AG09319 (cell line): ENCODE results near the gene DMRT3.

Source experiments
- DNase-seq: peaks from one replicate; pipeline ENCODE4 v3.0.0-alpha.2; 2010; ENCODE audit warnings: low read depth; ENCODE audit errors: extremely low read depth
- CTCF ChIP-seq: IDR thresholded peaks from 2 replicates; pipeline ENCODE4 v1.5.1; 2011; ENCODE audit warnings: low read depth, mild to moderate bottlenecking, inconsistent platforms, low read length, moderate library complexity

Gene DMRT3

DNA sequence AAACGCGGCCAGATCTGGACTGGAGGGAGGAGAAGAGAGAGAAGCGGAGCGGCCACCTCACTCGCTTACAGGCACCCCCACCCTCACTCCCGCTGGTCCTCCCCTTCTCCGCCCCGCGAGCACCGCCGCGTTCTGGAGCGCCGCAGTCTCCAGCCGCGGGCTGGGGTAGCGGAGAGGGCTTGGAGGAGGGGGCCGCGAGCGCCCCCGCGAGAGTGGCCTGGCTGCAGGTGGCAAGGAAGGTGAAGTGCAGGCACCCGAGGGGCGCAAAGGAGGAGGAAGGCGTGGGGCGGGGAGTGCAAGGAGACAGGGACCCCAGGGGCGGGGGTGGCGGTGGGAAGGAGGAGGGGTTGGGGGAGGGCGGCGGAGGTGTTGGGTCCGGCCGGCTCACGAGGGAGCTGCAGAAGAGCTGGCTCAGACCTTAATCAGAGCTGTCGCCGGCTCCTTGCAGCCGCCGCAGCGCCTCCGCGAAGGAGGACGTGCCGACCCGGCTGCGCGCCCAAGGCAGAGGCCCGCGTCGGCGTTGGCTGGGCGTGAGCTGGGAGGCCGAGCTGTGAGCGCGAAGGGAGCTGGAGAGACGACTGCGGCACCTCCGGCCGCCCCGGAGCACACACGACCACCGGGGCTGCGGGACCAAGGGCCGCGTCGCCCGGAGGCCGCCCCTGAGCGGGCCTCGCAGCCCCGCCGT lies at the start of gene DMRT3:
Gene DMRT3, plus strand, starts transcription at position 398 of the 685 bp plus-strand sequence. CDS start 347 bp downstream, outside the sequence.
- DNase-seq: no peak
- TF ChIP-seq CTCF: no peak

GRCh38 chr9:926976-927375 lies 49.5 kb upstream of the DMRT3 start:
- TF ChIP-seq CTCF: no peak
- DNase-seq: no peak

DNA sequence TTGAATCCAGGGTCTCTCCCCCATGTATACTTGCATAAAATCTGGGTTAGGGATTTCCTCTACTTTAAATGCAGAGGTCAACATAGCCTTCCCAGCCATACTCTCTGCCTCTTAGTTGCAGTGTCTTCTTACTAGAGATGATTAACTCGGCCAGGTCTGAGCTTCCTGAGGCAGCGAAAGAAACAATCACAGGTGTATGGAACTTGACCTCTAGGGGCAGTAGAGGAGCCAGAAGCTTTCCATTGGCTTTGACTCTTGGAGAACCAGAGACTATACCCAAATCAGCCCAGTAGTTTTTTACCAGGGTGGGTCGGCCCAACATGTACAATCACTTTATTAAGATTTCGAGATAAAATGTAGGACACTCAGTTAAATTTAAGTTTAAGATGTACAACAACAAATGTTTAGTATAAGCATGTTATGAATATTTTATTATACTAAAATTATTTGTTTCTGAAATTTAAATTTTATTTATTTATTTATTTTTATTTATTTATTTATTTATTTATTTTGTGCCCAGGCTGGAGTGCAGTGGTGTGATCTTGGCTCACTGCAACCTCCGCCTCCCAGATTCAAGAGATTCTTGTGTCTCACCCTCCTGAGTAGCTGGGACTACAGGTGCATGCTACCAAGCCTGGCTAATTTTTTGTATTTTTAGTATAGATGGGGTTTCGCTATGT lies 48.0 kb upstream of the DMRT3 start:
- TF ChIP-seq CTCF: peak; percentile 34
- no peak for DNase-seq

DNA sequence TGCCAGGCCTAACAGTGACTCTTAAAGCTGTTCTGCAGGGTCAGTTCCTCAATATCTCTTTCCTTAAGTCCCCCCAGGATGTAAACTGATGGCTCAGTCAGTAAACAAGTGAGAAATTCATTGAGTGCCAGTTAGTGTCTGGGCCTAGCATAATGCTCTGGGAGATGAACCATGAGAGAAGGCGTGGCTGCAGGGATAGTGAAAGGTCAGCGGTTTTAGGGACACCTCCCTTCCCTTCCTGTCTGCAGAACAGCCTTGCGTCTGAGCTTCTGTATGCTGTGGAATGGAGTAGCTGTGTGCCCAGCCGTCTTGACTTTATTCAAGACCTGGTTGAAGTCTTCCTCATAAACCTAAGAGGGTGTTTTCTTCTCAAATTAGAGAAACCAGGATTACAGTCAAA lies 46.7 kb upstream of the DMRT3 start:
- TF ChIP-seq CTCF: no peak
- DNase-seq: no peak

DNA sequence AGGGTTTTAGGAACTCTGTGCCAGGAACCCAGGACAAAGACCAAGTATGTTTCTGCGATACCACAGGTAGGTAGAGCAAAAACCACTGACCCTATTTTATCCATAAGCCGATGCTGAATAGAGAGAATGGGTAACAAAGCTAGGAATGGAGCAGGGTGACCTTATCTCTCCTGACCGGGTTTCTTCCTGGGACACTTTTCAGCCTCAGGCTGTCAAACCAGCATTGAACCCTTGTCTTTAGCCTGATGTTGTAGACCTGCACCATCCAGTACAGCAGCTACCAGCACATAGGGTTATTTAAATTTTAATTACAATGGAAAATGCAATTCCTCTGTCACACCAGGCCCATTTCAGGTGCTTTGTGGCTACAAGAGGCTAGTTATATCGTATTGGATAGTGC lies 43.1 kb upstream of the DMRT3 start:
- TF ChIP-seq CTCF: no peak

DNA sequence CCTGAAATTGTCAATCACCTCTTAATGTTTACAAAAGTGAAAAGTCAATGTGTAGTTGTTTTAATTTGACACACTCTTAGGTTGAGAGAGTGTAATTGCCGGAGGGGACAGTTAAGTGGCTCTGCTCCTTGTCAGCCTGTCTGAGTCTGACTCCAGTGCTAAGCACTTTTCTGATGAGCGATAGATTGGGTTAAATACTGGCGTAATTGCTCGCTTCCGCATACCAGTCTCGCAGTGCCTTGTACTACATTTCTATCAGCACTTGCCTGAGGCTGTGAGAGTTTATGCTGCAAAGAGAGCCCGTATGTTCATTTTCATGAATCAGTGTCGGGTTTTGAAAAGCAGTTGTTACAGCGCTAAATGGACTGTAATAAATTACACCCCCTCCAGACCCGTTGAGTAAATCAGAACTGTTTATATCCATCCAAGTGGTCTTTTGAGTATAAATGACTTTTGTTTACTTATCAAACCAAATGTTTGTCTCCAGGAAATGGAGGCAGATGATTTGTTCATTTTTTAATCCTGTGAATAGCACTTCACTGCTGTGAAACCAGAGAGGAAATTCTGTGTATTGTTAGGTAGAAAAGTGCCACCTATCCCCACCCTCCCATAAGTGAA lies 41.0 kb upstream of the DMRT3 start:
- TF ChIP-seq CTCF: no peak
- DNase-seq: no peak

More for the DNA sequence above, 43.1 kb upstream of the DMRT3 start:
- DNase-seq: no peak

- no peak for TF ChIP-seq CTCF
- no peak for DNase-seq
Measured at GRCh38 chr9:942805-943580, 33.5 kb upstream of the DMRT3 start.
